HepG2 (cell line): ENCODE results near the gene ALG8. TPM values are rescaled to one million over a fixed set of nuclear protein-coding genes. Genes with fewer than 3 reads are reported as not detected.

Experiments
- ATM ChIP-seq: fragments of 450-650 bp; IDR thresholded peaks from 2 replicates; pipeline ENCODE4 v1.7.1; 2017; ENCODE audit warnings: mild to moderate bottlenecking, borderline replicate concordance
- CCAR2 ChIP-seq: fragments of 200-400 bp; formaldehyde crosslinking; optimal IDR thresholded peaks from 2 replicates; pipeline ENCODE3; 2018; ENCODE audit warnings: low read depth, mild to moderate bottlenecking, low read length, moderate library complexity
- CEBPG ChIP-seq: IDR thresholded peaks from 2 replicates; pipeline ENCODE4 v1.6.1; 2016
- ELF4 ChIP-seq: sonication (generic); formaldehyde crosslinking; IDR thresholded peaks from 2 replicates; pipeline ENCODE4 v1.5.0; 2020; ENCODE audit warnings: missing genetic modification reagents, mild to moderate bottlenecking, moderate library complexity, borderline replicate concordance
- FOXK2 ChIP-seq: fragments of 450-650 bp; IDR thresholded peaks from 2 replicates; pipeline ENCODE4 v1.6.1; 2016
- GABPB1 ChIP-seq: IDR thresholded peaks from 2 replicates; pipeline ENCODE4 v1.6.1; 2016; ENCODE audit warnings: mild to moderate bottlenecking, missing genetic modification reagents, moderate library complexity, missing compliant biosample characterization
- GTF3A ChIP-seq: sonication (generic); formaldehyde crosslinking; conservative IDR thresholded peaks from 2 replicates; pipeline ENCODE4 v1.4.0; 2020; ENCODE audit warnings: mild to moderate bottlenecking, missing genetic modification reagents
- HOXD1 ChIP-seq: sonication (generic); formaldehyde crosslinking; IDR thresholded peaks from 2 replicates; pipeline ENCODE4 v1.5.0; 2020; ENCODE audit warnings: missing genetic modification reagents
- MEF2D ChIP-seq: sonication (generic); formaldehyde crosslinking; IDR thresholded peaks from 2 replicates; pipeline ENCODE4 v1.5.1; 2020; ENCODE audit warnings: mild to moderate bottlenecking, missing genetic modification reagents
- NPAS2 ChIP-seq: sonication (generic); formaldehyde crosslinking; IDR thresholded peaks from 2 replicates; pipeline ENCODE4 v1.8.0; 2022; ENCODE audit warnings: mild to moderate bottlenecking, missing genetic modification reagents, borderline replicate concordance
- NRL ChIP-seq: sonication (generic); formaldehyde crosslinking; IDR thresholded peaks from 2 replicates; pipeline ENCODE4 v1.5.0; 2020; ENCODE audit warnings: missing genetic modification reagents, mild to moderate bottlenecking, moderate library complexity, borderline replicate concordance
- SIX4 ChIP-seq: sonication (generic); formaldehyde crosslinking; IDR thresholded peaks from 2 replicates; pipeline ENCODE4 v1.4.0; 2020; ENCODE audit warnings: missing genetic modification reagents
- SOX13 ChIP-seq, 3 experiments: fragments of 450-650 bp in 1 of 3; sonication (generic) in 1 of 3; formaldehyde crosslinking in 1 of 3; IDR thresholded peaks in 2 of 3; conservative IDR thresholded peaks in 1 of 3; 2 replicates each; pipeline versions ENCODE4 v1.5.0 to v1.6.1; 2016 to 2020; ENCODE audit warnings: antibody characterized with exemption in 1 of 3, mild to moderate bottlenecking in 1 of 3, missing compliant biosample characterization in 1 of 3, missing genetic modification reagents in 1 of 3, moderate library complexity in 1 of 3
- SOX6 ChIP-seq, 2 experiments: fragments of 450-650 bp in 1 of 2; sonication (generic) in 1 of 2; formaldehyde crosslinking in 1 of 2; IDR thresholded peaks; 2 replicates each; pipeline versions ENCODE4 v1.4.0 to v1.6.1; 2017 to 2020; ENCODE audit warnings: antibody characterized with exemption in 1 of 2, mild to moderate bottlenecking in 1 of 2, missing genetic modification reagents in 1 of 2
- TEAD2 ChIP-seq: sonication (generic); formaldehyde crosslinking; IDR thresholded peaks from 2 replicates; pipeline ENCODE4 v1.9.0; 2021; ENCODE audit warnings: missing genetic modification reagents
- ZNF12 ChIP-seq: sonication (generic); formaldehyde crosslinking; IDR thresholded peaks from 2 replicates; pipeline ENCODE4 v1.5.0; 2020; ENCODE audit warnings: missing genetic modification reagents
- ZNF296 ChIP-seq: sonication (generic); formaldehyde crosslinking; conservative IDR thresholded peaks from 2 replicates; pipeline ENCODE4 v1.5.0; 2020; ENCODE audit warnings: mild to moderate bottlenecking, missing genetic modification reagents
- ZNF30 ChIP-seq: sonication (generic); formaldehyde crosslinking; IDR thresholded peaks from 2 replicates; pipeline ENCODE4 v1.5.0; 2020; ENCODE audit warnings: mild to moderate bottlenecking, missing genetic modification reagents
- ZNF326 ChIP-seq: sonication (generic); formaldehyde crosslinking; IDR thresholded peaks from 2 replicates; pipeline ENCODE4 v1.4.0; 2020; ENCODE audit warnings: missing genetic modification reagents, borderline replicate concordance
- ZNF354B ChIP-seq: sonication (generic); formaldehyde crosslinking; IDR thresholded peaks from 2 replicates; pipeline ENCODE4 v1.8.0; 2022; ENCODE audit warnings: mild to moderate bottlenecking, missing genetic modification reagents
- ZNF446 ChIP-seq: sonication (generic); formaldehyde crosslinking; IDR thresholded peaks from 2 replicates; pipeline ENCODE4 v1.5.0; 2020; ENCODE audit warnings: mild to moderate bottlenecking, missing genetic modification reagents
- ZNF616 ChIP-seq: sonication (generic); formaldehyde crosslinking; IDR thresholded peaks from 2 replicates; pipeline ENCODE4 v1.5.0; 2020; ENCODE audit warnings: low read depth, mild to moderate bottlenecking, missing genetic modification reagents
- ZNF720 ChIP-seq: sonication (generic); formaldehyde crosslinking; IDR thresholded peaks from 2 replicates; pipeline ENCODE4 v1.4.0; 2020; ENCODE audit warnings: missing genetic modification reagents
- polyA plus RNA-seq, 8 experiments: library from polyadenylated mRNA; depleted of rRNA in 3 of 8; stranded (reverse) in 7 of 8; unstranded in 1 of 8; fragments of >200 nt; fragmentation: Illumina TruSeq in 4 of 8; extraction: Trizol in 4 of 8; gene quantifications; 2 replicates each; pipeline versions ENCODE4 v1.2.1 to v1.2.3, GENCODE V29; 2011 to 2016; ENCODE audit warnings: low read depth in 4 of 8, missing spikeins in 1 of 8, mixed read lengths in 1 of 8; ENCODE audit not compliant: insufficient read depth in 1 of 8
- total RNA-seq, 5 experiments: library from RNA; depleted of rRNA; stranded (reverse); fragments of >200 nt; fragmentation: Illumina TruSeq; extraction: Trizol; gene quantifications; 2 replicates each; pipeline ENCODE4 v1.2.3, GENCODE V29; 2016; ENCODE audit warnings: low read depth in 1 of 5
- TF ChIP-seq, protein P1 (sequence below): sonication (generic); formaldehyde crosslinking; IDR thresholded peaks from 2 replicates; pipeline ENCODE4 v1.4.0; 2020; ENCODE audit warnings: missing genetic modification reagents
- TF ChIP-seq, protein P2 (sequence below): sonication (generic); formaldehyde crosslinking; IDR thresholded peaks from 2 replicates; pipeline ENCODE4 v1.5.0; 2020; ENCODE audit warnings: missing genetic modification reagents
- TF ChIP-seq, protein P3 (sequence below), 2 experiments: IDR thresholded peaks; 2 replicates each; pipeline ENCODE4 v1.6.1; 2011 to 2012; ENCODE audit warnings: low read length in 2 of 2, borderline replicate concordance in 1 of 2, low read depth in 1 of 2, mild to moderate bottlenecking in 1 of 2, moderate library complexity in 1 of 2

Gene ALG8
- total and polyA plus RNA-seq, 2 of the 13 experiments (the other 11 are each of a cell fraction or from before 2014, with no cell fraction given) = 75.8 to 88.0 TPM

DNA sequence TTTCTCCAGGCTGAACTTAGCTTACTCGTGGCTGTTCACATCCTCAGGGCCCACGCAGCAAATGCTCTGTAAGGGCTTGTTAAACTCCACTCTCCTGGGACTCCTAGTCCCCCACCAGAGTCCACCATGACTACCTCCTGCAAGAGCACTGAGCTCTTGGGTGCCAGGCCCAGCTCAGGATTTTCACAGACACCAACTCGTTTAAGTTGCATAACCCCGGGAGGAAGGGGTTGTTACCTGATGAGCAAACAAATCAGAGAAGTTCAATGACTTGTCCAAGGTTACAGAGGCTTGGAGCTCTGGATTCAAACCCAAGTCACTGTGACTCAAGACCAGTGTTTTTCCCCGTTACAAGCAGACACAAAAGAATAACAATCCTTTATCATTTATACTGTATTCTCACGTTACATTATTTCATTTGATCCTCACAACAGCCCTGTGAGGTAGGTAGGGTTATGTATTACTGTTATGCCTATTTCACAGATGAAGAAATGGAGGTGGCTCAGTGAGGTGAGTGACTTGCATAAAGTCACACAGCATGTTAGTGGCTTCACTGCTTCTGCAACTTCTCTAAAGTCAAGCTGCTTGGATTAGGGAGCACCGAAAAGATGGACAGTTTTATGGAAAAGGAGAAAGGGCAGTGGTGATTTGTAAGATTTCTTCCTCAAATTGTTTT lies 31.6 kb upstream of the ALG8 start (continued):
- TF ChIP-seq, protein P1, sequence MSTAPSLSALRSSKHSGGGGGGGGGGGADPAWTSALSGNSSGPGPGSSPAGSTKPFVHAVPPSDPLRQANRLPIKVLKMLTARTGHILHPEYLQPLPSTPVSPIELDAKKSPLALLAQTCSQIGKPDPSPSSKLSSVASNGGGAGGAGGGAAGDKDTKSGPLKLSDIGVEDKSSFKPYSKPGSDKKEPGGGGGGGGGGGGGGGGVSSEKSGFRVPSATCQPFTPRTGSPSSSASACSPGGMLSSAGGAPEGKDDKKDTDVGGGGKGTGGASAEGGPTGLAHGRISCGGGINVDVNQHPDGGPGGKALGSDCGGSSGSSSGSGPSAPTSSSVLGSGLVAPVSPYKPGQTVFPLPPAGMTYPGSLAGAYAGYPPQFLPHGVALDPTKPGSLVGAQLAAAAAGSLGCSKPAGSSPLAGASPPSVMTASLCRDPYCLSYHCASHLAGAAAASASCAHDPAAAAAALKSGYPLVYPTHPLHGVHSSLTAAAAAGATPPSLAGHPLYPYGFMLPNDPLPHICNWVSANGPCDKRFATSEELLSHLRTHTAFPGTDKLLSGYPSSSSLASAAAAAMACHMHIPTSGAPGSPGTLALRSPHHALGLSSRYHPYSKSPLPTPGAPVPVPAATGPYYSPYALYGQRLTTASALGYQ (CRISPR knock-in tag) = peak; percentile 62; the same call in 1 of the 2 replicates
- TF ChIP-seq ZNF12 (CRISPR knock-in tag) = no peak
- no peak for TF ChIP-seq ZNF354B
- TF ChIP-seq ZNF30 = no peak
- TF ChIP-seq ZNF326 (CRISPR knock-in tag) = no peak
- TF ChIP-seq FOXK2 = no peak
- no peak for TF ChIP-seq NPAS2 (CRISPR knock-in tag)
- TF ChIP-seq, protein P2, sequence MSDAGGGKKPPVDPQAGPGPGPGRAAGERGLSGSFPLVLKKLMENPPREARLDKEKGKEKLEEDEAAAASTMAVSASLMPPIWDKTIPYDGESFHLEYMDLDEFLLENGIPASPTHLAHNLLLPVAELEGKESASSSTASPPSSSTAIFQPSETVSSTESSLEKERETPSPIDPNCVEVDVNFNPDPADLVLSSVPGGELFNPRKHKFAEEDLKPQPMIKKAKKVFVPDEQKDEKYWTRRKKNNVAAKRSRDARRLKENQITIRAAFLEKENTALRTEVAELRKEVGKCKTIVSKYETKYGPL = peak; percentile 97
- TF ChIP-seq ATM = no peak
- TF ChIP-seq CEBPG (CRISPR knock-in tag) = peak; percentile 88
- no peak for TF ChIP-seq ZNF296 (CRISPR knock-in tag)
- TF ChIP-seq NRL = no peak
- TF ChIP-seq MEF2D = 0 out of 2 replicates have a peak, but pooled peaks have one; percentile 13
- no peak for TF ChIP-seq GABPB1
- no peak for TF ChIP-seq ZNF446
- no peak for TF ChIP-seq SOX6 (IDR thresholded peaks at IDR 0.05)
- TF ChIP-seq SOX6 (CRISPR knock-in tag; IDR thresholded peaks at IDR 0.05) = peak; percentile 72
- TF ChIP-seq GTF3A (CRISPR knock-in tag) = no peak
- no peak for TF ChIP-seq CCAR2
- TF ChIP-seq TEAD2 (CRISPR knock-in tag) = no peak
- no peak for TF ChIP-seq SIX4 (CRISPR knock-in tag)
- TF ChIP-seq, protein P3, sequence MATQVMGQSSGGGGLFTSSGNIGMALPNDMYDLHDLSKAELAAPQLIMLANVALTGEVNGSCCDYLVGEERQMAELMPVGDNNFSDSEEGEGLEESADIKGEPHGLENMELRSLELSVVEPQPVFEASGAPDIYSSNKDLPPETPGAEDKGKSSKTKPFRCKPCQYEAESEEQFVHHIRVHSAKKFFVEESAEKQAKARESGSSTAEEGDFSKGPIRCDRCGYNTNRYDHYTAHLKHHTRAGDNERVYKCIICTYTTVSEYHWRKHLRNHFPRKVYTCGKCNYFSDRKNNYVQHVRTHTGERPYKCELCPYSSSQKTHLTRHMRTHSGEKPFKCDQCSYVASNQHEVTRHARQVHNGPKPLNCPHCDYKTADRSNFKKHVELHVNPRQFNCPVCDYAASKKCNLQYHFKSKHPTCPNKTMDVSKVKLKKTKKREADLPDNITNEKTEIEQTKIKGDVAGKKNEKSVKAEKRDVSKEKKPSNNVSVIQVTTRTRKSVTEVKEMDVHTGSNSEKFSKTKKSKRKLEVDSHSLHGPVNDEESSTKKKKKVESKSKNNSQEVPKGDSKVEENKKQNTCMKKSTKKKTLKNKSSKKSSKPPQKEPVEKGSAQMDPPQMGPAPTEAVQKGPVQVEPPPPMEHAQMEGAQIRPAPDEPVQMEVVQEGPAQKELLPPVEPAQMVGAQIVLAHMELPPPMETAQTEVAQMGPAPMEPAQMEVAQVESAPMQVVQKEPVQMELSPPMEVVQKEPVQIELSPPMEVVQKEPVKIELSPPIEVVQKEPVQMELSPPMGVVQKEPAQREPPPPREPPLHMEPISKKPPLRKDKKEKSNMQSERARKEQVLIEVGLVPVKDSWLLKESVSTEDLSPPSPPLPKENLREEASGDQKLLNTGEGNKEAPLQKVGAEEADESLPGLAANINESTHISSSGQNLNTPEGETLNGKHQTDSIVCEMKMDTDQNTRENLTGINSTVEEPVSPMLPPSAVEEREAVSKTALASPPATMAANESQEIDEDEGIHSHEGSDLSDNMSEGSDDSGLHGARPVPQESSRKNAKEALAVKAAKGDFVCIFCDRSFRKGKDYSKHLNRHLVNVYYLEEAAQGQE (IDR thresholded peaks at IDR 0.05; ENCODE audit: borderline replicate concordance in 1 of 2, low read depth in 1 of 2, low read length in 2 of 2) = no peak
- no peak for TF ChIP-seq ZNF616 (CRISPR knock-in tag)
- no peak for TF ChIP-seq ELF4 (CRISPR knock-in tag)
- TF ChIP-seq SOX13 (IDR thresholded peaks at IDR 0.05) = no peak
- peak in 1 of 2 experiments; percentile 81; a peak in 2 of 4 replicates for TF ChIP-seq SOX13 (CRISPR knock-in tag; conservative IDR thresholded peaks at IDR 0.05 in 1 of 2, IDR thresholded peaks at IDR 0.05 in 1 of 2)
- no peak for TF ChIP-seq HOXD1 (CRISPR knock-in tag)
- TF ChIP-seq ZNF720 (CRISPR knock-in tag) = no peak
